IPS-18c (cell line): ENCODE measurements around the gene GPI.
A peak's percentile ranks its signal among the peaks of the same experiment; 100 is the strongest.
"Not testable (repeated sequence)": the region's sequence is repeated elsewhere in the genome, so short reads cannot be mapped to it uniquely, and the experiment has no call there.

Experiments
- H3K4me3 ChIP-seq: 2 replicates; pipeline ENCODE4 v1.7.0; 2013; ENCODE audit warnings: low read depth, mild to moderate bottlenecking, low read length, moderate library complexity; ENCODE audit not compliant: insufficient read depth
- H3K9me3 ChIP-seq: one replicate; pipeline ENCODE4 v1.6.1; 2013; ENCODE audit warnings: mild to moderate bottlenecking, low read length, moderate library complexity; ENCODE audit not compliant: control insufficient read depth, insufficient read depth

The GPI gene

GRCh38 chr19:34360354-34360909 lies 4.6 kb upstream of the GPI start:
- H3K9me3 ChIP-seq, result no peaks in the 10 kb centered on the region
- no peak overlapping the region for H3K4me3 ChIP-seq

DNA sequence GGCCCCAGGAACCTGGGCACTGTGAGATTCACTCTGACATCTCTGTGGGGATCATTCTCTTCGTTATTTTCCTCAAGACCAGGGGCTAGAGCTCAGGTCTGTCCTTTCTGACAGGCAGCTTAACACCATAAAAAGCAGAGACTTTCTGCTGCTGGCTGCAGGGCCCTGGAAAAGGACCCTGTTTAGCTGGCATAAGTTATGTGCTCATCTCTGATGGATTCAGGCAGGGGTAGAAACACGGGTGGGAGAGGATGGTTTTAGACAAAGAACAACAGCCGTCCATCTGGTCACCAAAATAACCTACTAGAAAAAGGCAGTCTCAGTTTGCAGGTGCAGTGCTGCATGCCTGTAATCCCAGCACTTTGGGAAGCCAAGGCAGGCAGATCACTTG lies 2.3 kb upstream of the GPI start:
- H3K9me3 ChIP-seq, result no peaks in the 10 kb centered on the region
- H3K4me3 ChIP-seq, result no peak overlapping the region

- H3K4me3 ChIP-seq, result no peak overlapping the region
- no peaks in the 10 kb centered on the region for H3K9me3 ChIP-seq
Observed at GRCh38 chr19:34363094-34363493, 1.9 kb upstream of the GPI start.

DNA sequence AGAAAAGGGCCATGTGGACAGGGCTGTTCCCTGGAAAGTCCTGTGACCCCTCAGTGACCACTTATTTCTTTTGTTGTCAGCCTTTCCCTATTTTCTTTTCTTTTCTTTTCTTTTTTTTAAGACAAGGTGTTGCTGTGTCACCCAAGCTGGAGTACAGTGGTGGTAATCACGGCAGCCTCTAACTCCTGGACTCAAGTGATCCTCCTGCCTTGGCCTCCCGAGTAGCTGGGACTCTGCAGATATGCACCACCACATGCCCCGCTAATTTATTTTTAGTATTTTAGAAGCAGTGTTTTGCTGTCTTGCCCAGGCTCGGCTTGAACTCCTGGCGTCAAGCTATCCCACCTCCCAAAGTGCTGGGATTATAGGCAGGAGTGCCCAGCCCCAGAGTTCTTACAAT lies 1.1 kb upstream of the GPI start:
- no peak overlapping the region for H3K4me3 ChIP-seq
- H3K9me3 ChIP-seq, result no peaks in the 10 kb centered on the region

GRCh38 chr19:34364462-34364829 lies 550 bp upstream of the GPI start:
- Histone ChIP-seq H3K9me3 (no peaks in the 10 kb centered on the region), H3K4me3 (peak overlapping the region; percentile 96; the same call in 1 of the 2 replicates)

- H3K4me3 ChIP-seq, result peak overlapping the region; percentile 96
- no peaks in the 10 kb centered on the region for H3K9me3 ChIP-seq
Observed at GRCh38 chr19:34365463-34366401, 736 bp downstream of the GPI start.

DNA sequence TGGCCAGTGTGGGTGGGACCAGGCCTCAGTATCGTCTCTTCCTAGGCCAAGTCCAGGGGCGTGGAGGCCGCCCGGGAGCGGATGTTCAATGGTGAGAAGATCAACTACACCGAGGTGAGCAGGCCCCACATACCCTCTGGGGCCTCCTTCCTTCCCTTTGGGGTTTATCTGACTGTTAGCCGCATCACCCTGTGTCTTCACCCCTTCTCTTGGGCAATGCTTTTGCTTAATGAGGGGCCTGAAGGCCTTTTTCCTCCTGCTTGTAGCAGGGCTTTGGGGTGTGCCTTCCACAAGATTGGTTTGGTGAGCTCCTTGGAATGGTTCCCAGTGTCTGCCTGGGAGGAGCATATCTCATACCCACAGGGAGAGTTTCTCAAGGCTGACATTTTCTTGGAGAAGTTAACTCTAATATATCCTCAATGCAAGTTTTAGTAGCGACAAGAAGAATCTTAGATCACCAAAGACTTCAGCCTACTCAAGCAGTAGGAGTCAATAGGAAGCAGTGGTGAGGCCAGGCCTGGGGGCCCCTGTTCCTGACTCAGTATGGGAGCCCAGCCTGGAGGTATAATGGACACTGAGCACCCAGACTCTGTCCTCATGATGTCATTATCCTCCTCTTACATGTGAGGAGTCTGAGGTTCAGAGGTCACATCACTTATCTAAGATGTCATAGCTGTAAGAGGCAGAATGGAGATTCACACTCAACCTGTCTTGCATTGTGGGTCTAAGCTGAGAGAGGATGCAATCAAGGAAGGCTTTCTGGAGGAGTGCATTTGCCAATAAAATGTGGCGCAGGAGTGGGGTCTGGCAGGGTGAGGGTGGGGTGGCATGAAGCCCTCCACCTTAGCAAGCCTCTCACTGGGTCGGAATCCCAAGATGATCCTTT lies 2.0 kb downstream of the GPI start:
- Histone ChIP-seq H3K4me3 (no peak overlapping the region), H3K9me3 (no peaks in the 10 kb centered on the region)

DNA sequence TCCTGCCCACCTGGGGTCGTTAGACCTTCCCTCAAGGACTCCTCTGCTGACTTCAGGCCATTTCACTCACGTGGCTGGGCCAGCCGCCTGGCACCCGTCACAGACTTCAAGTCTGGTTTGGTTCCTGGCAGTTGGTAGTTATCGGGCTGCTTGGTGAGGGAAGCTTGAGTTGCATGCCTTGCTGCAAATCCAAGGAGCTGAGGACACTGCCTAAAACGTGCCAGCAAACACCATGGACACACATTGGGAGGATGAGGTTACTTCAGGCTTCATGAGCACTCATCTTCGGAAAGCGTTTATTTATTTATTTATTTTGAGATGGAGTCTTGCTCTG lies 2.6 kb downstream of the GPI start:
- Histone ChIP-seq H3K4me3 (no peak overlapping the region), H3K9me3 (no peaks in the 10 kb centered on the region)

- Histone ChIP-seq H3K4me3 (no peak overlapping the region), H3K9me3 (no peaks in the 10 kb centered on the region)
Observed at GRCh38 chr19:34368338-34368737, 3.3 kb downstream of the GPI start.

- not testable (repeated sequence) for H3K9me3 ChIP-seq, H3K4me3 ChIP-seq
Observed at GRCh38 chr19:34369166-34369565, 4.2 kb downstream of the GPI start.

DNA sequence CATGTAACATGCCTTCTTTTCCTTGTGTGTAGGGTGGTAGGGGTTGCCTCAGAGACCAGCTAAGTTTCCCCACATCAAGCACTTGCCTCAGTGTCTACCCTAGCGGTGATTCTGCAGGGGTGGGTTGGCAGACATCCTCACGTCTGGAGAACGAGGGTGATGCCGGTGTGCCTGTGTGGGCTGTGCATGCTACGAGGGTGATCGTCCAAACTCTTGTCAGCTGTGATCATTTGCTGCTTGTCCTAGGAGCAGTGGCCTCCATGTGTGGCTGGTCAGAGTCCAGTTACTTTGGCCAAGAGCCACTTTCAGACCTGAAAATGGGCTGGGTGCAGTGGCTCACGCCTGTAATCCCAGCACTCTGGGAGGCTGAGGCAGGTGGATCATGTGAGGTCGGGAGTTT lies 5.1 kb downstream of the GPI start:
- H3K4me3 ChIP-seq, result no peak overlapping the region
- H3K9me3 ChIP-seq, result no peaks in the 10 kb centered on the region

DNA sequence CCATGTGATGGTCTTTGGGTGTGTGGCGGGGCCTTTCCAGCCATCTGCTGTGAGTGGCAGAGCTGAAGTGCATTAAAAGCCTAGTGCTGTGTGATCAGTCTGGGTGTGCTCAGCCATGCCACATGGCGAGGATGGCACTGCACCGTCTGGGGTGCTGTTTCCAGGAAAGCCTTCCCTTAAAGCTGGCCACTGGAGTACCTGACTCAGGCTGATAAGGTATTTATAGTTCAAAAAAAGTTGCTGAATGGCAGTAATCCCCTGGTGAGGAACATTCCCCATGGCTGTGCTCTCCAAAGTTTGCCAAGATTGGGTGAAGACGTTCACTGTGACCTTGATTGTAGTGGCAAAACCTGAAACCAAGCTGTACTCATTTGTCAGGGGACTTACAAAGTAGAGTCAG lies 6.0 kb downstream of the GPI start:
- Histone ChIP-seq H3K9me3 (no peaks in the 10 kb centered on the region), H3K4me3 (no peak overlapping the region)

DNA sequence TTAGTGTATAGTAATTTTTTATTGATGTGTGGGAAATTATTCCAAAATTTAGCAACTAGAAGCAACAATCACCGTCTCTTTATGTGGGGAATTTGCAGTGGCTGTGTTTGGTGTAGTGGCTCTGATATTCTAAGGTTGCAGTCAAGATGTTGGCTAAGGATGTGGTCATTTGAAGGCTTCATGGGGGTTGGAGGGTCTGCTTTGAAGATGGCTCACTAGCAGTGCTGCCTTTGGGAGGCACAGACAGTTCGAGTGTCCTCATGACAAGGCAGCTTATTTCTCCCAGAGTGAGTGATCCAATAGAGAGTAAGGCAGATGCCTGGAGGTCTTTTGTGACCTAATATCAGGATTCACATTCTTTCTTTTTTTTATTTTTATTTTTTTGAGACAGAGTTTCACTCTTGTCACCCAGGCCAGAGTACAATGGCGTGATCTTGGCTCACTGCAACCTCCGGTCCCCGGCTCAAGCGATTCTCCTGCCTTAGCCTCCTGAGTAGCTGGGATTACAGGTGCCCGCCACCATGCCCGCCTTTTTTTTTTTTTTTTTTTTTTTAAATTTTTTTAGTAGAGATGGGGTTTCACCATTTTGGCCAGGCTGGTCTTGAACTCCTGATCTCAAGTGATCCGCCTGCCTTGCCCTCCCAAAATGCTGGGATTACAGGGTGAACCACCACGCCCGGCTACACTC lies 8.7 kb downstream of the GPI start:
- H3K9me3 ChIP-seq, result no peaks in the 10 kb centered on the region
- no peak overlapping the region for H3K4me3 ChIP-seq

DNA sequence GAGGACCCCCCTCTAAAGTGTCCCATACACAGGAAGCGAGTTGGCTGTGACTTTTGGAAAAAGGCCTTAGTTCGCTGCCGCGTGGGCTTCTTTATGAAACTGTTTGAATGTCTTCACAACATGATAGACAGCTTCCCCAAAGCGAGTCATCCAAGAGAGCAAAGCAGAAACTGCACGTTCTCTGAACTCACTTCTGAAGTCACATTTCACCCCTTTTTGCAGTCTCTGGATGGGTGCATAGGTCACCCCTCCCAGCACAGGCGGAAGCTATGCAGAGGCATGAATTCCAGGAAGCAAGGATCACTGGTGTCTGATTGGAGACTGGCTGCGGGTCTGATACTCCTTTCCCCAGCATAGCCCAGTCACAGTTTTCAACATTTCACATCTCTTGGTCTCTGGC lies 10.6 kb downstream of the GPI start:
- no peak overlapping the region for H3K4me3 ChIP-seq
- H3K9me3 ChIP-seq, result no peaks in the 10 kb centered on the region

DNA sequence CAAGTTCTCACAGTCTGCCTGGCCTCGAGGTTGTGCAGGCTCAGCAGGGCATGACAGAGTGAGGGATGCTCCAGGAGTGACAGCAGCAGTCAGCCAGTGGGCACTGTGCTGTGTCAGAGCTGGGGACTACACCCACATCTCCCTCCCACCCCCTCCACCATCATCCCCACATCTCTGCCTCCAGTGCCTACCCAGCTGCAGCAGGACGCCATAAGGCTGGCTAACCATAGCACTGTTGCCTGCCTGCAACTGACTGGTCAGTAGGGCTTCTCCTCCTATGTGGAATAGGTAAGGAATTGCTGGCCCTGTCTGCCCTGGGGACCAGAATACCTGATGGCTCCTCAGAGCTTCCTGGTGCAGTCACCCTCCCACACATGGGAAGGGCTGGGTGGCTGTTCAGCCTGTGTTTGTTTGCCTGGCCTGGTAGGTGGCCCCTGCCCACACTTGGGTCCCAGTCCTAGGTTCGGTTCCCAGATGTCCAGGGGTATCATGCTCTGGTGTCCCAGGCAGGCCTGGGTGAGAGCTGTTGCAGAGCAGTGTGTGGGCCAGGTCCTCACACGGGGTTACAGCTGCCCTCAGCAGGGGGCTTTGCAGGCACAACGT lies 15.7 kb downstream of the GPI start:
- Histone ChIP-seq H3K4me3 (no peak overlapping the region), H3K9me3 (no peaks in the 10 kb centered on the region)

DNA sequence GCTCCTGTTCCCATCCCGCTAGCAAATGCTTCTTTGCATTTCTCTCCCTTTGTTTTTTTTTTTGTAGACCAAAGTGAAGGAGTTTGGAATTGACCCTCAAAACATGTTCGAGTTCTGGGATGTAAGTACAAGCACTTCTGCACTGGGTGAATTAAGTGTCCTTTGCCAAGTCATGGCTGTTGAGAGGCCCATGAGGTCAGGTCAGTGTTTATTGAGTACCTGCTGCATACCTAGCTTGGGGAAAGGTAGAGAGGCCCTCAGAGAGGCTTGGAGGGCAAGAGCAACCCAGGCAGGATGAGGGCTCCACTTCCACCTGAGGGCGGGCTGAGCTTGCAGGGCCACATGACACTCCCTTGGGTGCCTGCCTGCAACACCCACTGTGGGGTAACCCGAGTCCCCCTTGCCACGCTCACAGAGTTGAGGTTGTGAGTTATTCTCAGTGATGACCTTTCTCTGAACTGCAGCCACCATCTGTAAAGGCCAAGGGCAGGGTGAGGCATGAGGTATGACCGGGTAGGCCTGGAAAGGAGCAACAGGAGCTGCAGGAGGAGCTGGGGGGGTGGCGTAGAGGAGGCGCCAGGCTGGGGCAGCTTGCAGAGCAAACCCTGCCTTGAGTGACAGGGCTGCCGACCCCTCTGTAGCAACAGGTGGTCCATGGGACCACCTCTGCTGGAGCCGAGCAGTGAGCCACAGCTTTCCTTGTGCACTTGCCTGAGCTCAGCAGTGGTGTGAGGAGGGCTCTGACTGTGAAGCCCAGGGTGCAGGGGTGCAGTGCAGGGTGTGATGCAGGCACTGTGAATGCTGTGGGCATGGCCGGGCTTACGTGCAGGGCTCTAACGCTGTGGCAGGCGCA lies 16.6 kb downstream of the GPI start:
- Histone ChIP-seq H3K9me3 (no peaks in the 10 kb centered on the region), H3K4me3 (no peak overlapping the region)
